ENCODE measurements around the gene DISC1.

Gene DISC1

GRCh38 chr1:231721436-231721835, 94.8 kb downstream of the DISC1 start:
- no peak for TF ChIP-seq CTCF (IDR thresholded peaks at IDR 0.05)

GRCh38 chr1:231722356-231722755, 95.8 kb downstream of the DISC1 start:
- TF ChIP-seq CTCF (IDR thresholded peaks at IDR 0.05): no peak

GRCh38 chr1:231723146-231723545, 96.6 kb downstream of the DISC1 start:
- TF ChIP-seq CTCF (IDR thresholded peaks at IDR 0.05): no peak

GRCh38 chr1:231724041-231724440, 97.5 kb downstream of the DISC1 start:
- TF ChIP-seq CTCF (IDR thresholded peaks at IDR 0.05): no peak

GRCh38 chr1:231724876-231725647, 98.5 kb downstream of the DISC1 start:
- TF ChIP-seq CTCF (IDR thresholded peaks at IDR 0.05): peak; percentile 87

- no peak for TF ChIP-seq CTCF (IDR thresholded peaks at IDR 0.05)
These were observed 100.6 kb downstream of the DISC1 start for GRCh38 chr1:231727171-231727570.

GRCh38 chr1:231729544-231729943, 103.0 kb downstream of the DISC1 start:
- no peak for TF ChIP-seq CTCF (IDR thresholded peaks at IDR 0.05)

GRCh38 chr1:231731268-231731667, 104.7 kb downstream of the DISC1 start:
- no peak for TF ChIP-seq CTCF (IDR thresholded peaks at IDR 0.05)

Measured in LNCAP (cell line).